H1 (cell line): ENCODE results near the gene ANP32B. TPM values are rescaled to one million over a fixed set of nuclear protein-coding genes. Genes with fewer than 3 reads are reported as not detected.

Experiments used
- BRCA1 ChIP-seq: IDR thresholded peaks from 2 replicates; pipeline ENCODE4 v1.6.1; 2012; ENCODE audit warnings: low read depth, low read length, improper control_type of control experiment
- KDM4A ChIP-seq: IDR thresholded peaks from one replicate; pipeline ENCODE4 v1.7.1; 2012; ENCODE audit warnings: low read depth, mild to moderate bottlenecking, moderate library complexity, low read length, inconsistent platforms; ENCODE audit not compliant: severe bottlenecking
- NRF1 ChIP-seq: IDR thresholded peaks from 2 replicates; pipeline ENCODE4 v1.6.1; 2011; ENCODE audit warnings: mild to moderate bottlenecking, low read depth, low read length, improper control_type of control experiment
- SIN3A ChIP-seq, 2 experiments: IDR thresholded peaks in 1 of 2; conservative IDR thresholded peaks in 1 of 2; 2 replicates each; pipeline ENCODE4 v1.6.1; 2011 to 2012; ENCODE audit warnings: low read length in 2 of 2, improper control_type of control experiment in 1 of 2, low read depth in 1 of 2, mild to moderate bottlenecking in 1 of 2
- SP2 ChIP-seq: IDR thresholded peaks from 2 replicates; pipeline ENCODE4 v1.6.1; 2012; ENCODE audit warnings: mild to moderate bottlenecking, low read length, inconsistent platforms
- polyA plus RNA-seq, 7 experiments: library from polyadenylated mRNA; depleted of rRNA in 3 of 7; stranded (reverse) in 5 of 7; unstranded in 2 of 7; fragments of >200 nt in 5 of 7; fragments of 200-250 nt in 2 of 7; gene quantifications; 1 replicate in 5 of 7; 2 replicates in 1 of 7; 4 replicates in 1 of 7; pipeline versions ENCODE4 v1.2.1 to v1.2.3, GENCODE V29; 2011 to 2013; ENCODE audit warnings: missing spikeins in 2 of 7, mixed read lengths in 2 of 7
- total RNA-seq: library from RNA; stranded (reverse); fragmentation: NEBNext Ultra II Directional; extraction: Animal tissue kit (Norgen Biotek cat#: 25700); gene quantifications from 2 replicates; pipeline ENCODE4 v1.2.1, GENCODE V29; 2021

ANP32B gene
- total and polyA plus RNA-seq, 2 of the 8 experiments (the other 6 are each of a cell fraction or from before 2014, with no cell fraction given), result 7.6 to 88.1 TPM

GRCh38 chr9:98054376-98054951 is 71.3 kb downstream of the ANP32B start (continued):
- TF ChIP-seq KDM4A, result no peak
- no peak for TF ChIP-seq BRCA1
- no peak for TF ChIP-seq SP2
- no peak for TF ChIP-seq NRF1
- TF ChIP-seq SIN3A (conservative IDR thresholded peaks at IDR 0.05 in 1 of 2, IDR thresholded peaks at IDR 0.05 in 1 of 2; ENCODE audit: low read depth in 1 of 2, low read length in 2 of 2), result no peak
- TF ChIP-seq, all 59 proteins: peak for 0
